WTC11 (cell line): ENCODE measurements around the gene GRK3. TPM values are rescaled to one million over a fixed set of nuclear protein-coding genes. Genes with fewer than 3 reads are reported as not detected.

Experiments
- ATAC-seq: fragments of 200-7000 bp; cut with Tn5 transposase; 2 replicates; pipeline ENCODE4 v1.10.0; 2021; ENCODE audit warnings: mild to moderate bottlenecking, moderate library complexity
- CTCF ChIA-PET: fragments of 300-600 bp; sonication (Branson Sonifier 250); formaldehyde crosslinking; loops from one replicate; lab custom pipeline; 2021; ENCODE audit warnings: antibody characterized with exemption; lab: Charles Lee
- POLR2A ChIA-PET: fragments of 350-600 bp; sonication (Branson Sonifier 250); formaldehyde crosslinking; loops from one replicate; lab custom pipeline; 2021; ENCODE audit warnings: antibody characterized with exemption; lab: Charles Lee
- DNase-seq: peaks from one replicate; pipeline ENCODE4 v3.0.0; 2021; ENCODE audit warnings: low spot score
- H3K27ac Mint-ChIP-seq: 2 replicates; pipeline ENCODE4 v1.8.0; 2021; ENCODE audit warnings: mixed read lengths
- H3K27me3 Mint-ChIP-seq: 2 replicates; pipeline ENCODE4 v1.8.0; 2021; ENCODE audit warnings: low read depth, mild to moderate bottlenecking, moderate library complexity, mixed read lengths
- H3K36me3 Mint-ChIP-seq: 2 replicates; pipeline ENCODE4 v1.8.0; 2021; ENCODE audit warnings: mixed read lengths
- H3K4me1 Mint-ChIP-seq: 2 replicates; pipeline ENCODE4 v1.8.0; 2022; ENCODE audit warnings: mixed read lengths
- H3K4me3 Mint-ChIP-seq: 2 replicates; pipeline ENCODE4 v1.8.0; 2021; ENCODE audit warnings: mild to moderate bottlenecking, moderate library complexity, mixed read lengths
- H3K9me3 Mint-ChIP-seq: 2 replicates; pipeline ENCODE4 v1.8.0; 2021; ENCODE audit warnings: mixed read lengths
- CREB1 ChIP-seq: sonication (generic); formaldehyde crosslinking; IDR thresholded peaks from 2 replicates; pipeline ENCODE4 v1.8.0; 2023; ENCODE audit warnings: mild to moderate bottlenecking, missing genetic modification reagents
- E2F1 ChIP-seq: sonication (generic); formaldehyde crosslinking; IDR thresholded peaks from 2 replicates; pipeline ENCODE4 v1.8.0; 2022; ENCODE audit warnings: mild to moderate bottlenecking, missing genetic modification reagents
- ELF4 ChIP-seq: sonication (generic); formaldehyde crosslinking; IDR thresholded peaks from 2 replicates; pipeline ENCODE4 v1.8.1; 2022; ENCODE audit warnings: low read depth, mild to moderate bottlenecking, moderate library complexity, missing genetic modification reagents
- FOXJ3 ChIP-seq: sonication (generic); formaldehyde crosslinking; IDR thresholded peaks from 2 replicates; pipeline ENCODE4 v1.9.0; 2021; ENCODE audit warnings: missing genetic modification reagents, mild to moderate bottlenecking, borderline replicate concordance
- FOXP4 ChIP-seq: sonication (generic); formaldehyde crosslinking; IDR thresholded peaks from 2 replicates; pipeline ENCODE4 v1.8.0; 2022; ENCODE audit warnings: mild to moderate bottlenecking, missing genetic modification reagents
- JAZF1 ChIP-seq: fragments of 250-450 bp; sonication (Bioruptor Pico); IDR thresholded peaks from 2 replicates; pipeline ENCODE4 v1.9.0; 2021; ENCODE audit warnings: moderate library complexity, mild to moderate bottlenecking, inconsistent platforms
- KAT7 ChIP-seq: sonication (generic); formaldehyde crosslinking; IDR thresholded peaks from 2 replicates; pipeline ENCODE4 v1.8.1; 2023; ENCODE audit warnings: missing genetic modification reagents, mild to moderate bottlenecking, borderline replicate concordance
- MXD4 ChIP-seq: fragments of 250-450 bp; sonication (Bioruptor Pico); IDR thresholded peaks from 2 replicates; pipeline ENCODE4 v1.8.0; 2021; ENCODE audit warnings: mild to moderate bottlenecking, moderate library complexity, borderline replicate concordance
- NFE2L1 ChIP-seq: sonication (generic); formaldehyde crosslinking; IDR thresholded peaks from 2 replicates; pipeline ENCODE4 v1.8.1; 2023; ENCODE audit warnings: missing genetic modification reagents
- NFYB ChIP-seq: sonication (generic); formaldehyde crosslinking; conservative IDR thresholded peaks from 2 replicates; pipeline ENCODE4 v1.8.0; 2022; ENCODE audit warnings: low read depth, missing genetic modification reagents
- PRRX2 ChIP-seq: fragments of 250-450 bp; sonication (Bioruptor Pico); IDR thresholded peaks from 2 replicates; pipeline ENCODE4 v1.8.0; 2021; ENCODE audit warnings: mild to moderate bottlenecking
- RELA ChIP-seq: sonication (generic); formaldehyde crosslinking; IDR thresholded peaks from 2 replicates; pipeline ENCODE4 v1.8.1; 2022; ENCODE audit warnings: missing genetic modification reagents, mild to moderate bottlenecking, borderline replicate concordance
- SMAD4 ChIP-seq: sonication (generic); formaldehyde crosslinking; IDR thresholded peaks from 2 replicates; pipeline ENCODE4 v1.8.0; 2022; ENCODE audit warnings: mild to moderate bottlenecking, missing genetic modification reagents
- SOX15 ChIP-seq: fragments of 250-450 bp; sonication (Bioruptor Pico); IDR thresholded peaks from 2 replicates; pipeline ENCODE4 v1.9.0; 2021; ENCODE audit warnings: mild to moderate bottlenecking
- TCF7 ChIP-seq: sonication (generic); formaldehyde crosslinking; IDR thresholded peaks from 2 replicates; pipeline ENCODE4 v1.8.0; 2022; ENCODE audit warnings: mild to moderate bottlenecking, low read depth, missing genetic modification reagents, moderate library complexity
- TEAD1 ChIP-seq: sonication (generic); formaldehyde crosslinking; IDR thresholded peaks from 2 replicates; pipeline ENCODE4 v1.8.0; 2022; ENCODE audit warnings: mild to moderate bottlenecking, missing genetic modification reagents
- TP53 ChIP-seq: sonication (generic); formaldehyde crosslinking; IDR thresholded peaks from 2 replicates; pipeline ENCODE4 v1.8.1; 2023; ENCODE audit warnings: mild to moderate bottlenecking, missing genetic modification reagents
- ZBTB21 ChIP-seq: sonication (generic); formaldehyde crosslinking; IDR thresholded peaks from 2 replicates; pipeline ENCODE4 v1.8.1; 2023; ENCODE audit warnings: mild to moderate bottlenecking, missing genetic modification reagents, borderline replicate concordance
- ZNF138 ChIP-seq: sonication (generic); formaldehyde crosslinking; conservative IDR thresholded peaks from 2 replicates; pipeline ENCODE4 v1.8.1; 2022; ENCODE audit warnings: mild to moderate bottlenecking, moderate library complexity, missing genetic modification reagents
- ZNF317 ChIP-seq: sonication (generic); formaldehyde crosslinking; IDR thresholded peaks from 2 replicates; pipeline ENCODE4 v1.8.1; 2023; ENCODE audit warnings: low read depth, mild to moderate bottlenecking, moderate library complexity, missing genetic modification reagents, borderline replicate concordance
- ZNF423 ChIP-seq: fragments of 250-450 bp; sonication (Bioruptor Pico); IDR thresholded peaks from 2 replicates; pipeline ENCODE4 v2.1.2; 2022; ENCODE audit warnings: mild to moderate bottlenecking, moderate library complexity
- ZNF425 ChIP-seq: fragments of 250-450 bp; sonication (Bioruptor Pico); conservative IDR thresholded peaks from 2 replicates; pipeline ENCODE4 v1.9.0; 2021; ENCODE audit warnings: mild to moderate bottlenecking
- ZNF671 ChIP-seq: fragments of 250-450 bp; sonication (Bioruptor Pico); IDR thresholded peaks from 2 replicates; pipeline ENCODE4 v1.8.0; 2021; ENCODE audit warnings: mild to moderate bottlenecking
- total RNA-seq: library from RNA; stranded (reverse); gene quantifications from 3 replicates; pipeline ENCODE4 v1.2.3, GENCODE V29; 2021
- TF ChIP-seq, protein P1 (sequence below): sonication (generic); formaldehyde crosslinking; IDR thresholded peaks from 2 replicates; pipeline ENCODE4 v1.8.1; 2023; ENCODE audit warnings: mild to moderate bottlenecking, missing genetic modification reagents
- TF ChIP-seq, protein P2 (sequence below): sonication (generic); formaldehyde crosslinking; IDR thresholded peaks from 2 replicates; pipeline ENCODE4 v1.8.1; 2022; ENCODE audit warnings: mild to moderate bottlenecking, missing genetic modification reagents, moderate library complexity, borderline replicate concordance
- TF ChIP-seq, protein P3 (sequence below): fragments of 250-450 bp; sonication (Bioruptor Pico); IDR thresholded peaks from 2 replicates; pipeline ENCODE4 v1.9.0; 2021; ENCODE audit warnings: moderate library complexity, mild to moderate bottlenecking, inconsistent platforms, borderline replicate concordance

GRK3 gene
- total RNA-seq, 1 experiment from 2014 or later: 27.1 TPM

GRCh38 chr22:25659413-25659812 lies 94.9 kb downstream of the GRK3 start:
- Mint-ChIP-seq H3K36me3 (no peaks in the 10 kb centered on the region), H3K4me3 (no peak overlapping the region), H3K9me3 (no peaks in the 10 kb centered on the region), H3K27ac (no peak overlapping the region), H3K27me3 (no peaks in the 10 kb centered on the region)
- no peak for DNase-seq
- ChIA-PET POLR2A (no interaction called here), CTCF (no interaction called here)
- ATAC-seq: no peak
- TF ChIP-seq SOX15 (CRISPR knock-in tag) (no peak), JAZF1 (CRISPR knock-in tag) (no peak), CREB1 (CRISPR knock-in tag) (no peak), ZNF138 (no peak), SMAD4 (CRISPR knock-in tag) (no peak), RELA (CRISPR knock-in tag) (no peak), FOXJ3 (CRISPR knock-in tag) (no peak), ELF4 (CRISPR knock-in tag) (no peak), ZNF671 (CRISPR knock-in tag) (no peak), ZBTB21 (CRISPR knock-in tag) (no peak), MXD4 (CRISPR knock-in tag) (no peak), PRRX2 (CRISPR knock-in tag) (no peak), FOXP4 (CRISPR knock-in tag) (no peak), NFE2L1 (CRISPR knock-in tag) (no peak), TEAD1 (CRISPR knock-in tag) (no peak)
- TF ChIP-seq, protein P1, sequence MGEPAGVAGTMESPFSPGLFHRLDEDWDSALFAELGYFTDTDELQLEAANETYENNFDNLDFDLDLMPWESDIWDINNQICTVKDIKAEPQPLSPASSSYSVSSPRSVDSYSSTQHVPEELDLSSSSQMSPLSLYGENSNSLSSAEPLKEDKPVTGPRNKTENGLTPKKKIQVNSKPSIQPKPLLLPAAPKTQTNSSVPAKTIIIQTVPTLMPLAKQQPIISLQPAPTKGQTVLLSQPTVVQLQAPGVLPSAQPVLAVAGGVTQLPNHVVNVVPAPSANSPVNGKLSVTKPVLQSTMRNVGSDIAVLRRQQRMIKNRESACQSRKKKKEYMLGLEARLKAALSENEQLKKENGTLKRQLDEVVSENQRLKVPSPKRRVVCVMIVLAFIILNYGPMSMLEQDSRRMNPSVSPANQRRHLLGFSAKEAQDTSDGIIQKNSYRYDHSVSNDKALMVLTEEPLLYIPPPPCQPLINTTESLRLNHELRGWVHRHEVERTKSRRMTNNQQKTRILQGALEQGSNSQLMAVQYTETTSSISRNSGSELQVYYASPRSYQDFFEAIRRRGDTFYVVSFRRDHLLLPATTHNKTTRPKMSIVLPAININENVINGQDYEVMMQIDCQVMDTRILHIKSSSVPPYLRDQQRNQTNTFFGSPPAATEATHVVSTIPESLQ (CRISPR knock-in tag): no peak
- TF ChIP-seq, protein P2, sequence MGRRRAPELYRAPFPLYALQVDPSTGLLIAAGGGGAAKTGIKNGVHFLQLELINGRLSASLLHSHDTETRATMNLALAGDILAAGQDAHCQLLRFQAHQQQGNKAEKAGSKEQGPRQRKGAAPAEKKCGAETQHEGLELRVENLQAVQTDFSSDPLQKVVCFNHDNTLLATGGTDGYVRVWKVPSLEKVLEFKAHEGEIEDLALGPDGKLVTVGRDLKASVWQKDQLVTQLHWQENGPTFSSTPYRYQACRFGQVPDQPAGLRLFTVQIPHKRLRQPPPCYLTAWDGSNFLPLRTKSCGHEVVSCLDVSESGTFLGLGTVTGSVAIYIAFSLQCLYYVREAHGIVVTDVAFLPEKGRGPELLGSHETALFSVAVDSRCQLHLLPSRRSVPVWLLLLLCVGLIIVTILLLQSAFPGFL (CRISPR knock-in tag): no peak
- TF ChIP-seq, protein P3, sequence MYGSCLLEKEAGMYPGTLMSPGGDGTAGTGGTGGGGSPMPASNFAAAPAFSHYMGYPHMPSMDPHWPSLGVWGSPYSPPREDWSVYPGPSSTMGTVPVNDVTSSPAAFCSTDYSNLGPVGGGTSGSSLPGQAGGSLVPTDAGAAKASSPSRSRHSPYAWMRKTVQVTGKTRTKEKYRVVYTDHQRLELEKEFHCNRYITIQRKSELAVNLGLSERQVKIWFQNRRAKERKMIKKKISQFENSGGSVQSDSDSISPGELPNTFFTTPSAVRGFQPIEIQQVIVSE: no peak
- TF ChIP-seq, all 79 proteins: peak for 0
- H3K4me1 Mint-ChIP-seq: no peaks in the 10 kb centered on the region

DNA sequence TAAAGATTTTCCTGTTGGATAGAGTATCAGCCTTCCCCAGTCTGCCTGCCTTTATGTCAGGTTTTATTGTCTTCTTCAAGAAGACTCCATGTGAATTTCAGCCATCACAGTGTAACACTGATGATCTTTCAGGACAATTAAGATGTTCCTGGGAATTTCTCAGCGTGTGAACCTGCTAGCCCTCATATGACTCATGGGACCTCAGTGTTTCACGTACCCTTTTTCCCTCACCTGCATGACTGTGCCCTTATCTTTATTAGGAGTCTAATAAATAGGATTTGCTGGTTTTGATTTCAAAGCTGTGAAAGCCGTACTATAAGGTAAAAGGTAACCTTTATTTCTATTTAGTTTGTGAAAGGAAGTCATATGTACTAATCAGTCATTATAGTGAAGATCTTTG lies 95.9 kb downstream of the GRK3 start:
- H3K4me3 Mint-ChIP-seq: no peak overlapping the region
- CTCF ChIA-PET: no interaction called here
- ATAC-seq (no peak), DNase-seq (no peak)
- POLR2A ChIA-PET: no interaction called here
- TF ChIP-seq TCF7 (CRISPR knock-in tag): no peak
- no peak for TF ChIP-seq E2F1 (CRISPR knock-in tag)
- no peak for TF ChIP-seq ZNF425 (CRISPR knock-in tag)
- no peak for TF ChIP-seq ZNF423 (CRISPR knock-in tag)
- no peak for TF ChIP-seq NFYB
- no peak for TF ChIP-seq TP53
- TF ChIP-seq NFE2L1 (CRISPR knock-in tag): no peak
- no peak for TF ChIP-seq ZNF317 (CRISPR knock-in tag)
- TF ChIP-seq, protein P1 (CRISPR knock-in tag): no peak
- TF ChIP-seq KAT7 (CRISPR knock-in tag): no peak
- H3K4me1 Mint-ChIP-seq: no peaks in the 10 kb centered on the region
- no peaks in the 10 kb centered on the region for H3K36me3 Mint-ChIP-seq
- H3K27me3 Mint-ChIP-seq: no peaks in the 10 kb centered on the region
- H3K27ac Mint-ChIP-seq: no peak overlapping the region
- H3K9me3 Mint-ChIP-seq: no peaks in the 10 kb centered on the region
